ENCODE results near the gene ABHD10. TPM values are rescaled to one million over a fixed set of nuclear protein-coding genes. Genes with fewer than 3 reads are reported as not detected.

Gene ABHD10
- total RNA-seq, 8 experiments from 2014 or later, result 29.6 to 56.2 (median 39.8) TPM

GRCh38 chr3:111989061-111989678, 10.3 kb downstream of the ABHD10 start:
- Histone ChIP-seq H3K4me1 (replicated peaks in 1 of 2) (peaks cover 3 to 17% of the 10 kb centered on the region in 2 donors), H3K4me3 (no peak overlapping the region), H3K27ac (no peak overlapping the region)
- WGBS, 10 experiments, result 0 to 75% (median 37%) methylated on average over 1 to 3 of the region's 3 CpGs
- in situ Hi-C loops (cut with MboI; ENCODE audit: low pct_unique_long_range_greater_than_20kb in 2 of 9, low sequenced_read_pairs in 9 of 9, unreplicated experiment in 9 of 9), result no loop called here
- ATAC-seq (replicated peaks in 6 of 8), result peak; percentile 65 to 92 (median 81)

- Histone ChIP-seq H3K4me3 (no peak overlapping the region), H3K4me1 (replicated peaks in 1 of 2) (peaks cover 3 to 20% of the 10 kb centered on the region in 2 donors), H3K27ac (no peak overlapping the region)
- in situ Hi-C loops (cut with MboI; ENCODE audit: low pct_unique_long_range_greater_than_20kb in 2 of 9, low sequenced_read_pairs in 9 of 9, unreplicated experiment in 9 of 9), result no loop called here
- 20 to 71% (median 70%) methylated on average over 1 to 2 of the region's 2 CpGs; no CpG with 5 or more reads in 7 of the 10 experiments for WGBS, 10 experiments
- peak in 3 of 8 experiments; percentile 20 to 86 (median 31) for ATAC-seq (replicated peaks in 6 of 8)
These were observed 14.2 kb downstream of the ABHD10 start for GRCh38 chr3:111993038-111993437.

- peaks cover 32 to 43% of the 10 kb centered on the region in 2 donors for H3K4me1 ChIP-seq (replicated peaks in 1 of 2)
- peak within 1 kb of the TSS; percentile 93 to 95 for H3K27ac ChIP-seq
- in situ Hi-C loops (cut with MboI; ENCODE audit: low pct_unique_long_range_greater_than_20kb in 2 of 9, low sequenced_read_pairs in 9 of 9, unreplicated experiment in 9 of 9), result no loop called here
- H3K4me3 ChIP-seq, result peak within 1 kb of the TSS; percentile 50 to 73 (median 59)
- WGBS, 10 experiments, result 0 to 20% (median 0%) methylated on average over 1 to 13 of the region's 30 CpGs; no CpG with 5 or more reads in 3 of the 10 experiments
- ATAC-seq (replicated peaks in 6 of 8), result peak; percentile 43 to 81 (median 74)
These were observed 20.0 kb downstream of the ABHD10 start, which contains the start of gene TAGLN3 for GRCh38 chr3:111998636-111999483. TSS of gene TAGLN3 (plus strand) at chr3:111998922. CDS start at chr3:111999423, 501 bp downstream.

- in situ Hi-C loops (cut with MboI; ENCODE audit: low pct_unique_long_range_greater_than_20kb in 2 of 9, low sequenced_read_pairs in 9 of 9, unreplicated experiment in 9 of 9), result no loop called here
- H3K4me1 ChIP-seq (replicated peaks in 1 of 2), result peaks cover 38 to 40% of the 10 kb centered on the region in 2 donors
- WGBS, 10 experiments, result 0 to 89% (median 1%) methylated on average over 1 to 16 of the region's 19 CpGs; no CpG with 5 or more reads in 1 of the 10 experiments
- peak overlapping the region; percentile 93 to 95 for H3K27ac ChIP-seq
- peak in 3 of 8 experiments; percentile 16 to 29 (median 24) for ATAC-seq (replicated peaks in 6 of 8)
- H3K4me3 ChIP-seq, result peak overlapping the region; percentile 50 to 73 (median 59)
These were observed 20.9 kb downstream of the ABHD10 start for GRCh38 chr3:111999484-112000324.

- H3K27ac ChIP-seq, result peak overlapping the region; percentile 93 to 95
- peaks cover 40 to 44% of the 10 kb centered on the region in 2 donors for H3K4me1 ChIP-seq (replicated peaks in 1 of 2)
- ATAC-seq (replicated peaks in 6 of 8), result peak in 5 of 8 experiments; percentile 7 to 37 (median 25)
These were observed 21.5 kb downstream of the ABHD10 start for GRCh38 chr3:112000367-112000771.

GRCh38 chr3:112000966-112001365, 22.1 kb downstream of the ABHD10 start:
- 0 to 20% (median 0%) methylated on average over 1 to 2 of the region's 2 CpGs; no CpG with 5 or more reads in 6 of the 10 experiments for WGBS, 10 experiments
- Histone ChIP-seq H3K27ac (peak overlapping the region; percentile 93 to 95), H3K4me1 (replicated peaks in 1 of 2) (peaks cover 40 to 44% of the 10 kb centered on the region in 2 donors), H3K4me3 (peak overlapping the region; percentile 50 to 73 (median 59))
- in situ Hi-C loops (cut with MboI; ENCODE audit: low pct_unique_long_range_greater_than_20kb in 2 of 9, low sequenced_read_pairs in 9 of 9, unreplicated experiment in 9 of 9), result no loop called here
- peak in 5 of 8 experiments; percentile 8 to 38 (median 33) for ATAC-seq (replicated peaks in 6 of 8)

More at GRCh38 chr3:112000367-112000771, 21.5 kb downstream of the ABHD10 start:
- in situ Hi-C loops (cut with MboI; ENCODE audit: low pct_unique_long_range_greater_than_20kb in 2 of 9, low sequenced_read_pairs in 9 of 9, unreplicated experiment in 9 of 9), result no loop called here
- peak overlapping the region; percentile 50 to 73 (median 59) for H3K4me3 ChIP-seq
- WGBS, 10 experiments, result 0 to 96% (median 33%) methylated on average over 1 to 4 of the region's 5 CpGs; no CpG with 5 or more reads in 3 of the 10 experiments

GRCh38 chr3:112001526-112001925, 22.7 kb downstream of the ABHD10 start:
- peak in 4 of 8 experiments; percentile 13 to 24 (median 22) for ATAC-seq (replicated peaks in 6 of 8)
- H3K4me1 ChIP-seq (replicated peaks in 1 of 2), result peaks cover 40 to 44% of the 10 kb centered on the region in 2 donors
- peak overlapping the region; percentile 50 to 73 (median 59) for H3K4me3 ChIP-seq
- in situ Hi-C loops (cut with MboI; ENCODE audit: low pct_unique_long_range_greater_than_20kb in 2 of 9, low sequenced_read_pairs in 9 of 9, unreplicated experiment in 9 of 9), result no loop called here
- peak overlapping the region; percentile 93 to 95 for H3K27ac ChIP-seq
- 88 to 100% methylated on average over 1 of the region's 2 CpGs; no CpG with 5 or more reads in 8 of the 10 experiments for WGBS, 10 experiments

GRCh38 chr3:112002096-112002971, 23.5 kb downstream of the ABHD10 start:
- 42 to 100% (median 68%) methylated on average over 1 to 5 of the region's 8 CpGs; no CpG with 5 or more reads in 2 of the 10 experiments for WGBS, 10 experiments
- Histone ChIP-seq H3K27ac (no peak overlapping the region), H3K4me1 (replicated peaks in 1 of 2) (peaks cover 40 to 44% of the 10 kb centered on the region in 2 donors), H3K4me3 (peak overlapping the region in 2 of 5 donors; percentile 59 to 68)
- ATAC-seq (replicated peaks in 6 of 8), result no peak
- in situ Hi-C loops (cut with MboI; ENCODE audit: low pct_unique_long_range_greater_than_20kb in 2 of 9, low sequenced_read_pairs in 9 of 9, unreplicated experiment in 9 of 9), result no loop called here

- in situ Hi-C loops (cut with MboI; ENCODE audit: low pct_unique_long_range_greater_than_20kb in 2 of 9, low sequenced_read_pairs in 9 of 9, unreplicated experiment in 9 of 9), result no loop called here
- no peak overlapping the region for H3K4me3 ChIP-seq
- ATAC-seq (replicated peaks in 6 of 8), result no peak
- WGBS, 10 experiments, result 43 to 100% (median 89%) methylated on average over 1 to 4 of the region's 4 CpGs; no CpG with 5 or more reads in 1 of the 10 experiments
- H3K4me1 ChIP-seq (replicated peaks in 1 of 2), result peaks cover 37 to 40% of the 10 kb centered on the region in 2 donors
- no peak overlapping the region for H3K27ac ChIP-seq
These were observed 24.7 kb downstream of the ABHD10 start for GRCh38 chr3:112003321-112004080.

GRCh38 chr3:112004187-112004586, 25.4 kb downstream of the ABHD10 start:
- in situ Hi-C loops (cut with MboI; ENCODE audit: low pct_unique_long_range_greater_than_20kb in 2 of 9, low sequenced_read_pairs in 9 of 9, unreplicated experiment in 9 of 9), result no loop called here
- Histone ChIP-seq H3K4me1 (replicated peaks in 1 of 2) (peaks cover 37 to 40% of the 10 kb centered on the region in 2 donors), H3K4me3 (no peak overlapping the region), H3K27ac (no peak overlapping the region)
- 43 to 100% (median 75%) methylated on average over 1 to 2 of the region's 2 CpGs for WGBS, 10 experiments
- ATAC-seq (replicated peaks in 6 of 8), result no peak

- H3K27ac ChIP-seq, result no peak overlapping the region
- peaks cover 37 to 40% of the 10 kb centered on the region in 2 donors for H3K4me1 ChIP-seq (replicated peaks in 1 of 2)
- no peak overlapping the region for H3K4me3 ChIP-seq
- 53 to 100% (median 73%) methylated on average over 1 to 2 of the region's 2 CpGs; no CpG with 5 or more reads in 4 of the 10 experiments for WGBS, 10 experiments
- in situ Hi-C loops (cut with MboI; ENCODE audit: low pct_unique_long_range_greater_than_20kb in 2 of 9, low sequenced_read_pairs in 9 of 9, unreplicated experiment in 9 of 9), result no loop called here
- ATAC-seq (replicated peaks in 6 of 8), result no peak
These were observed 25.8 kb downstream of the ABHD10 start for GRCh38 chr3:112004669-112005068.
